Stimulated activated CD4-positive, alpha-beta T cell treated with anti-CD3 and anti-CD28 coated beads, Interleukin-12 subunit alpha, Interleukin-12 subunit beta, amount 100 ng/mL, for 48 hours (primary cell): ENCODE measurements around the gene HES2.
"Not testable (repeated sequence)": the region's sequence is repeated elsewhere in the genome, so short reads cannot be mapped to it uniquely, and the experiment has no call there.

ENCODE experiments used
- DNase-seq, 3 donors: peaks; one replicate each; pipeline ENCODE4 v3.0.0-alpha.2; 2020; ENCODE audit warnings: low read depth in 2 of 3, low spot score in 1 of 3

The HES2 gene

DNA sequence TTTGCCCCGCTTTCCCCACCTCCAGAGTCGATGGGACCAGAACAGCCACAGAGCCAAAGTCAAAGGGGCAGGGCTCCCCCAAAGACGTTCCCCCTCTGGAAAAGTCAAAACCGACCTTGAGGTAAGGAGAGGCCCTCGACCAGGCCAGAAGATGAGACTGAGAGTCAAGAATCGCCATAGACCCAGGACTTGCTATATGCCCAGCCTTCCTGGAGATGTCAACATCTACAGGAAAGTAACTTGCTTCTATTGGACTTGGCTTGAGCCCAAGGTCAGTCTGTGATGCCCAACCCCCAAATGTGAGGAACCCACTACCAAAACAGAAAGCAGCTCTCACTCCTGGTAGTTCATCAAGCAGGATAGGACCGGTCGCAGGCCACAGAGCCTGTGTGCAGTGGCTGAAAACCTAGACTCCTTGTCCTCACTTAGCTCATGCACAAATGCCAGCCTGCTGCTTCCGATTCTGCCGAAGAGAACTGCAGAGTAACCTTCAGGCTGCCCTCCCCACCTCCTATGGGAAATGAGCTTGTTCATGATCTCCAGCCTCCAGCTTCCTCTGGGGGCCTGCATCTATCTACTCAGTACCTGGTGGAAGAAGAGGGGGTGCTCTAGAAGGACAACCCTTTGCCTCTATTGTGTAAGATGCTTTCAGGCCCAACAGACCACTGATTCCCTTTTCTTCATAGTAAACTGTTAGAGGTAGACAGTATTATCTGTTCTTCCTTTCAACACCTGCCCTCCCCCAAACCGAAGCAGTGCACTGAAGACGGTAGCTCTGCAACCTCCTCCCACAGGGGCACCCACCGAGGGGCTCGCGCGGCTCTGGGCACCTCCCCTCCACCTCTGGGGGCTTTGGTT is 27.5 kb downstream of the HES2 start:
- no peak for DNase-seq

DNA sequence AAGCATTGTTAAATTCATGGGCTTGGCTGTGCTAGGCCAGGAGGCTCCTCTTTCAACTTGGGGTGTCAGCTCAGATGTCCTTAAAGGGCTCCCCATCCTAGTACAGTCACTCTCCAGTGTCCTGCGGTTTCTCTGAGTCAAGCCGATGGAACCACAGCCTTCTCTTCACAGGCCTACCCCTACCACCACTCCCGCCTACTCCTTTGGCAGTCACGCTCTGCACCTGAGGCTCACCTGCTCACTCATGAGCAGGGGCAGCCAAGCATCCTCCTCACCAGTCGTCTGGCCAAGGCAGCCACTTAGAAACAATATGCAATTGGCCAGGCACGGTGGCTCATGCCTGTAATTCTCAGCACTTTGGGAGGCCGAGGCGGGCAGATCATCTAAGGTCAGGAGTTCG is 29.7 kb downstream of the HES2 start:
- no peak for DNase-seq

DNA sequence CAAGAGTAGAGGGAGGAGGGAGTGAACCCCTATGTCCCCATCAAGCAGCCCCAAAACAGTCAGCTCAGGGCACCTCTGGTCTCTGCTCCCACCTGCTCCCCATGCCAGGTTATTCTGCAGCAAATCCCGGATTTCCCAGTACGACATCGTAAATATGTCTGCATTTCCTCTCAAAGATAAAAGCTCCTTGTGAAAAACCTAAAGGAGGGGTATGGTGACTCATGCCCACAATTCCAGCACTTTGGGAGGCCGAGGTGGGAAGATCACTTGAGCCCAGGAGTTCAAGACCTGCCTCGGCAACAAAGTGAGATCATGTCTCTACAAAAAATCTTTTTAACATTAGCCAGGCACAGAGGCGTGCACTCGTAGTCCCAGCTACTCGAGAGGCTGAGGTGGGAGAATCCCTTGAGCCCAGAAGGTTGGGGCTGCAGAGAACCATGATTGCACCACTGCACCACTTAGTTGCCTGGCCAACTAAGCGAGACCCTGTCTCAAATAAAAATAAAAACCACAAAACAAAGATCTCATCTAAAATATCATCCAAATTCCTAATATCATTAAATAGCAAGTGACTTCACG is 33.3 kb downstream of the HES2 start:
- DNase-seq = no peak

DNA sequence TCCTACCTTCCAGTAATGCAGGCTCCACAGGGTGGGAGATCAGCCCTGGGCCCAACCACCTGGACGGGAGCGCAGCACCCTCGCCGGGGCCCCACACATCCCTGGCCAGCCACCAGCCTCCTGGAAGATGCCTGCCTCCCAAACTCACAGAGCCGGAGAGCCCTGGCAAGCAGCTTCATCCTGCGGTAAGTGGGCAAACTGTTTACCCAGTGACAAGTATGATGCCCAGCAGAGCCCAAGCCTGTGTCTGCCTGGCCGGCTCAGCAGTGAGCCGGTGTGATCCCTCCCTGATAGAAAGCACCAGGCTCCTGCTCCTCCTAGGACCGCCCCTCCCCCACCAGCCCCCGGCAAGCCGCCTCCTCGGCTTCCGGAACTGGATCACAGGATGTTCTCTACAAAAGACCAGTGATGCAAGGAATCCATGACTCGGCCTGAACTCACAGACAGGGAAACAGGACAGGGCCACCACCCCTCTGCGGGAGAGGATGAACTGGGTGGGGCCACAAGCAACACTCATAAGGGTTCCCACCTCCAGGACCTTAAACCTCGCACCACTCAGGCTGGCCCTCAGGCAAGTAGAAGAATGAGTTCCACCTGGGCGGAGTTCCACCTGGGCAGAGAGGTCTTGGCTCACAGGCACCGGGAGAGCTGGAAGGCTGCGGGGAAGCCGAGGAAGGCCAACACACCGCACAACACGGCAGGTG is 34.1 kb downstream of the HES2 start:
- no peak for DNase-seq

DNA sequence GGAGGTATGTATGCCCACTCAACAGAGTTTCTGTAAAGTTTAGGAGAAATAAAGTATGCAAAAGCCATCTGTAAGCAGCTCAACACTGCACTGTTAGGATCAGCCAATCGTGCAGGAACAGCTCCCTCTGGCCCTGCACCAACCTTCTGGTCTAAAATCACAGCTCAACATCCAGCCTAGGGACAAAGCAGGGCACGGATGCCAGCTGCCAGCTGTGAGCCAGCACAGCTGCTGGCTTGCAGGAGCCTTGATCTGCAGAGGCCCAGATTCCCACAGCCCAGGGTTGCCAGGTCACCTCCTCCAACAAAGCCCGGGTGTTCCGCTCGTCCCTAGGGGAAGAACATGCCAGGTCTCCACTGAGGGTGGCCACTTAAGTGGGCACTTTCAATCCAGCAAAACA is 34.8 kb downstream of the HES2 start:
- no peak for DNase-seq

DNA sequence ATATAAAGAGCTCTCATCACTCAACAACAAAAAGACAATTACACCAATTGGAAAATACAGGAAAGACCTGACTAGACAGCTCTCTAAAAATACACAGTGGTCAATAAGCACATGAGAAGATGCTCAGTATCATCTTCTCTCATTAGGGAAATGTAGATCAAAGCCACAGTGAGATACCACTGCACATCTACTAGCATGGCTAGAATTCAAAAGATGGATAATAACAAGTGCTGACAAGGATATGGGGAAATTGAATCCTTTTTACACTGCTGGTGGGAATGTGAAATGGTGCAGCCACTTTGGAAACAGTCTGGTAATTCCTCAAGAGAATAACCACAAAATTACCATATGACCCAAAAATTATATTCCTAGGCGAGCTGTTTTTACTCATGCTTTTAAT is 35.6 kb downstream of the HES2 start:
- DNase-seq = no peak

DNA sequence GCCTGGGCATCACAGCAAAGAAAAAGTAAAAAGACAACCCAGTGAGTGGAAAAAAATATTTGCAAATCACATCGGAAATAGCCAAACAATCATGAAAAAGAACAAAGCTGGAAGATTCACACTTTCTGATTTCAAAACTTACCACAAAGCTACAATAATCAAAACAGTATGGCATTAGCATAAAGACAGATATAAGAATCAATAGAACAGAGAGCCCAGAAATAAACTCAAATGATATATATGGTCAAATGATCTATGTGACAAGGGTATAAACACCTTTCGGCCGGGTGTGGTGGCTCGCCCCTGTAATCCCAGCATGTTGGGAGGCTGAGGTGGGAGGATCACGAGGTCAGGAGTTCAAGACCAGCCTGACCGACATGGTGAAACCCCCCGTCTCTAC is 39.7 kb downstream of the HES2 start:
- DNase-seq = no peak

DNA sequence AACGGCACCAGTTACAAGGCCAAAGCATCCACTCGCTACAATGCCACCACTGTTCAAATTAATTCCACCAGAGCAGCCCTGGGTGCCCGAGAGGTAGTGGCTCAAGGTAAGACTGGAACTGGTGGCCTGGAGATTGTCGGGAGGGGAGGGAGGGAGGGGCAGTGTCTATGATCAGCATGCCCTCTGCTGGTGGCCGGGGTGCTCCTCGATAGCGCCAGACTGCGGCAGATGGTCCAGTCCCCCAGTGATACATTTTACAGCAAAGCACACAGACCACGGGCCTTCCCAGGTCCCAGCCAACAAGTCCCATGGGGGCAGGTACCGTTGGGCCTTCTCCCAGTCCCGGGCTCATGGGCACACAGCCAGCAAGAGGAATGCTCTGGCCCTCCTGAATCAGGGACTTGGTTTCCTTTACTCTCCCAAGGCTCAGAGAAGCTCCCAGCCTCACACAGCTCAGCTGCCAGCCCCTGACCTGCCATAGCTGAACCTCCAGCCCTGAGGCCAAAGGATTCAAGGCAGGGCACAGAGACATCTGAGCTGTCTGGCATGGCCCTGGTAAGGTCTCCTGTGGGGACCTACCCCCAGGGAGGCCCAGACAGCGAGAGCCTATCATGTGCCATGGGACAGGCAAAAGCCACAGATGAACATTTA is 41.5 kb downstream of the HES2 start:
- no peak for DNase-seq

DNA sequence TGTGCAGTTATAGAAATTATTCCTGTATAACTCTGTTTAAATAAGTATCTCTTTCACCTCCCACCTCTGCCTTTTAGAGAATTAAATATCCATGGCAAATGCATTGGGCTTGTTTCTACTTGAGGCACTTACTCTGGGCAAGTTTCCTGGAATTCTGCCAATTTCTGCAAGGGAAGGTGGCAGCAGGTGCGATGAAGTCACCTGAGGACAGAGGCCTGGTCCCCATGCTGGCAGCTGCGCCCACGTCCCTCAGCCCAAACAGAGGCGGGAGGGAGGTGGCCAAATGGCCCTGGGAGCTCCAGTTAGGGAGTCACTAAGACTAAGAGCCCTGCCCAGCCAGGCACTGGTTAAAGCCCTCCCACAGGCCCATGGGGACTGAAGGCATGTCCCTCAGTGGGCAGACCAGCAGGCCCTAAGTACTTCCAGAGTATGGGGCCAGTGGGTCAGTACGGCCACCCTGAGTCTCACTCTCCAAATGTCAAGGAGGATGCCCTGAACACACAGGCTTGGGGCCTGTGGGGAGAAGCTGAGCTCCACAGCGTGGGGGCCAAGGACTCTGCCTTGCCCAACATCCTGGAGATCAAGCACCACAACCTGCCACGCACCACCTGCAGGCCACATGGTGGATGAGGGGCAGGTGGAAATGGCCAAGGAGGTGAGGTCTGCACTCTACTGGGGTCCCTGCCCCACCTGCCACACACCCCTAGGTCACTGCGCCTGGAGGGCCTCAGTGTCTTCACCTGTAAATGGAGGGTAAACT is 45.6 kb downstream of the HES2 start:
- no peak for DNase-seq

DNA sequence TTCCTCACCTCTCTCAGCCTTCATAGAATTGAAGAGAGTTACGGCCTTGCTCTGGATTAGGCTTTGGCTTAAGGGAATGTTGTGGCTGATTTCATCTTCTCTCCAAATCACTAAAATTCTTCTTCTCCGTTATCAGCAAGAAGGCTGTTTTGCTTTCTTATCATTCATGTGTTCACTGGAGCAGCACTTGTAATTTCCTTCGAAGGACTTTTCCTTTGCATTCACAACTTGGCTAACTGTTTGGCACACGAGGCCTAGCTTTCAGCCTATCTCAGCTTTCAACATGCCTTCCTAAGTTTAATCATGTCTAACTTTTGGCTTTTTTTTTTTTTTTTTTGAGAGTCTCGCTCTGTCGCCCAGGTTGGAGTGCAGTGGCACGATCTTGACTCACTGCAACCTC is 47.5 kb downstream of the HES2 start:
- not testable (repeated sequence) for DNase-seq

DNA sequence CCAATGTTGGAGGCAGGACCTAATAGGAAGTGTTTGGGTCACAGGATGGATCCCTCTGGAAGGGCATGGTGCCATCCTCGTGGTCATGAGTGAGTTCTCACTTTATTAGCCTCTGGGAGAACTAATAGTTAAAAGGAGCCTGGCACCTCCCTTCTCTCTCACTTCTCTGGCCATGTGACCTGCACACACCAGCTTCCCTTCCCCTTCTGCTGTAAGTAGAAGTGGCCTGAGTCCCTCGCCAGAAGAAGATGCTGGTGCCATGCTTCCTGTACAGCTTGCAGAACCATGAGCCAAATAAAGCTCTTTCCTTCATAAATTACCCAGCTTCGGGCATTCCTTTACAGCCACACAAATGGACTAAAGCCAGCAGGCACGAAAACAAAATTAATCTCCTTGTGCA is 49.7 kb downstream of the HES2 start:
- no peak for DNase-seq

DNA sequence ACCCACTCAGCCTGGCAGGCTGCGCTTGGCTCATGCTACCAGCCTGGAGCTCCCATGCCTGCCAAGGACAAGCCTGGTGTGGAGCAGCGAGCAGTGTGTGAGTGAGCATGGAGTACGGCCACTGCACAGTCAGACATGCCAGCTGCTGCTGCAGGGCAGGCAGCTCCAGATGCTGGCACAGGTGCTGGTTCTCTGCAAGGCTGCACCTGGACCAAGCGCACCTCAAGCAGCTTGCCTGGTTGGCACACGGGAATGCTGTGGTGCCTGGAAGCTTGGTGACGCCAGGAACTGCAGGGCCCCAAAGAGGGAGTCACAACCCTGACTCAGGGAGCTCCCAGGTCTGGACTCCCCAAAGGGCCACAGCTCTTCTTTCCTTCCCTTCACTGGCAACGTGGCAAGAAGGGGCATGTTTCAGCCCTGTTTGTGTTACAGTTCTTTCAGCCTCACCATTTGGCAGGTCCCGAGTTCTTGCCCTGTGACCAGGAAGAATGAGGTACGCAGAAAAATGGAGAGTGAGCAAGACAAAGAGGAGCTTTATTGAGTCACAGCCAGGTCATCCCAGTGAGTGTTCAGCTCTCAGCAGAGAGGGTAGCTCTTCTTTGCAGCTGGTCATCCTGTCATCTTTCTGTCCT is 52.2 kb downstream of the HES2 start:
- DNase-seq = no peak

DNA sequence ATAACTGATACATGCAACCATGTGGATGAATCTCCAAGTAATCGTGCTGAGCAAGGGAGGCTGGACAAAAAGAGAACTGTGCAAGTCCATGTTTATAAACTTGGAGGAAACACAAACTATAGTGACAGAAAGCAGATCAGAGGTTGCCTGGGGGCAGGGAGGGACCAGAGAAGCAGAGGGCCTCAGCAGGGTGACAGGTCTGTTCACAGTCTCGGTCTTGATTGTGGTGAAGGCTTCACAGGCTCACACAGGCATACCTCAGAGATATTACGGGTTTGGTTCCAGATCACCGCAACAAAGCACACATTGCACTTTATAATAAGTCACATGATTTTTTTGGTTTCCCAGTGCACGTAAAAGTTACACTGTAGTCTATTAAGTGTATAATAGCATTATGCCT is 54.7 kb downstream of the HES2 start:
- DNase-seq = peak in 1 of 3 donors; percentile 28

DNA sequence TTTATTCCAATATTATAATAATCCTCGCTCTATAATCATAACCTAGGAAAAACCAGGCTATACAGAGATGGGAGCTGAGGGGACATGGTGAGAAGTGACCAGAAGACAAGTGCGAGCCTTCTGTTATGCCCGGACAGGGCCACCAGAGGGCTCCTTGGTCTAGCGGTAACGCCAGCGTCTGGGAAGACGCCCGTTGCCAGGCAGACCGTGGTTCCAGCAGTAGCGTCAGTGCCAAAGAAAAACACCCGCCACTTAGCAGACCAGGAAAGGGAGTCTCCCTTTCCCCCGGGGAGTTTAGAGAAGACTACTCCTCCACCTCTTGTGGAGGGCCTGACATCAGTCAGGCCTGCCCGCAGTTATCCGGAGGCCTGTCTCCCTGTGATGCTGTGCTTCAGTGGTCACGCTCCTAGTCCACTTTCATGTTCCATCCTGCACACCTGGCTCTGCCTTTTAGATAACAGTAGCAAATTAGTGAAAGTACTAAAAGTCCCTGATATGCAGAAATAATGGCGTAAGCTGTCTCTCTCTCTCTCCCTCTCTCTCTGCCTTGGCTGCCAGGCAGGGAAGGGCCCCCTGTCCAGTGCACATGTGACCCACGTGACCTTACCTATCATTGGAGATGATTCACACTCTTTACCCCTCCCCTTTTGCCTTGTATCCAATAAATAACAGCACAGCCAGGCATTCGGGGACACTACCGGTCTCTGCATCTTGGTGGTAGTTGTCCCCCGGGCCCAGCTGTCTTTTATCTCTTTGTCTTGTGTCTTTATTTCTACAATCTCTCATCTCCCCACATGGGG is 56.4 kb downstream of the HES2 start:
- peak in 1 of 3 donors; percentile 12 for DNase-seq
